Endothelial cell of umbilical vein (primary cell): ENCODE results near the gene BRAT1. TPM values are rescaled to one million over a fixed set of nuclear protein-coding genes. Genes with fewer than 3 reads are reported as not detected.

Experiments
- BruUV-seq: library from RNA; stranded (reverse); fragments of 400-500 nt; replicated peaks from 2 replicates; lab custom pipeline; 2021; lab: Mats Ljungman, UMichigan
- CTCF ChIA-PET: fragments of 300-600, 350-600 bp; sonication (Branson Sonifier 250); formaldehyde crosslinking; loops from one replicate; lab custom pipeline; 2021; ENCODE audit warnings: antibody characterized with exemption, inconsistent platforms; lab: Charles Lee
- POLR2A ChIA-PET: fragments of 300-600, 350-600 bp; sonication (Branson Sonifier 250); formaldehyde crosslinking; loops from one replicate; lab custom pipeline; 2021; ENCODE audit warnings: antibody characterized with exemption, inconsistent platforms; lab: Charles Lee
- DNase-seq: peaks from one replicate; pipeline ENCODE4 v3.0.0-alpha.2; 2011; ENCODE audit warnings: low read depth, low spot score
- FAIRE-seq: peaks from 2 replicates; lab custom pipeline; 2011; peaks lifted over from hg19 to GRCh38; lab: Jason Lieb, UNC
- H2AFZ ChIP-seq: 2 replicates; pipeline ENCODE4 v1.6.0; 2012; ENCODE audit warnings: low read depth, low read length, control low read depth, inconsistent platforms
- H3K27ac ChIP-seq: 2 replicates; pipeline ENCODE4 v1.5.1; 2011; ENCODE audit warnings: low read depth, mild to moderate bottlenecking, control low read depth, low read length, moderate library complexity; ENCODE audit not compliant: insufficient read depth
- H3K27me3 ChIP-seq, 2 experiments: 2 replicates each; pipeline versions ENCODE4 v1.6.0 to v1.6.1; 2011; ENCODE audit warnings: low read length in 2 of 2, mixed read lengths in 1 of 2; ENCODE audit not compliant: control insufficient read depth in 2 of 2, insufficient read depth in 2 of 2
- H3K36me3 ChIP-seq, 2 experiments: 2 replicates in 1 of 2; 3 replicates in 1 of 2; pipeline ENCODE4 v1.5.1; 2011; ENCODE audit warnings: low read length in 2 of 2, mild to moderate bottlenecking in 1 of 2, moderate library complexity in 1 of 2; ENCODE audit not compliant: control insufficient read depth in 2 of 2, insufficient read depth in 2 of 2; ENCODE audit errors: extremely low read depth in 1 of 2
- H3K4me1 ChIP-seq: 3 replicates; pipeline ENCODE4 v1.5.1; 2011; ENCODE audit warnings: mild to moderate bottlenecking, low read length; ENCODE audit not compliant: control insufficient read depth, insufficient read depth; ENCODE audit errors: extremely low read depth
- H3K4me2 ChIP-seq: 2 replicates; pipeline ENCODE4 v1.6.1; 2011; ENCODE audit warnings: low read length, control low read depth, mixed read lengths; ENCODE audit not compliant: insufficient read depth
- H3K4me3 ChIP-seq, 3 experiments: fragments of 200-600 bp in 1 of 3; sonication (generic), shearing (Covaris generic) in 1 of 3; replicated peaks in 1 of 3; 2 replicates each; pipeline ENCODE4 v1.5.1; 2011 to 2016; ENCODE audit warnings: control low read depth in 3 of 3, low read length in 3 of 3, mild to moderate bottlenecking in 2 of 3, inconsistent platforms in 1 of 3, low read depth in 1 of 3, moderate library complexity in 1 of 3; ENCODE audit not compliant: insufficient read depth in 1 of 3
- H3K79me2 ChIP-seq: 2 replicates; pipeline ENCODE4 v1.6.0; 2012; ENCODE audit warnings: low read length, inconsistent platforms; ENCODE audit not compliant: control insufficient read depth, insufficient read depth
- H3K9ac ChIP-seq: replicated peaks from 2 replicates; pipeline ENCODE3; 2011; ENCODE audit warnings: low read length, control low read depth; ENCODE audit not compliant: insufficient read depth; ENCODE audit errors: extremely low read depth
- H3K9me1 ChIP-seq: replicated peaks from 3 replicates; pipeline ENCODE4 v1.6.0; 2011; ENCODE audit warnings: mild to moderate bottlenecking, low read length; ENCODE audit not compliant: control insufficient read depth, insufficient read depth; ENCODE audit errors: extremely low read depth
- H3K9me3 ChIP-seq: replicated peaks from 2 replicates; pipeline ENCODE4 v1.5.1; 2012; ENCODE audit warnings: low read length, inconsistent platforms; ENCODE audit not compliant: control insufficient read depth, insufficient read depth
- H4K20me1 ChIP-seq: replicated peaks from 2 replicates; pipeline ENCODE3; 2011; ENCODE audit warnings: mild to moderate bottlenecking, low read length; ENCODE audit not compliant: control insufficient read depth, insufficient read depth; ENCODE audit errors: extremely low read depth
- EZH2 ChIP-seq: IDR thresholded peaks from 2 replicates; pipeline ENCODE4 v1.6.1; 2012; ENCODE audit warnings: borderline replicate concordance, low read depth, mild to moderate bottlenecking, moderate library complexity, low read length, inconsistent platforms; ENCODE audit not compliant: severe bottlenecking
- FOS ChIP-seq: IDR thresholded peaks from 2 replicates; pipeline ENCODE4 v1.6.1; 2011; ENCODE audit warnings: mild to moderate bottlenecking, low read length, moderate library complexity, borderline replicate concordance; ENCODE audit not compliant: insufficient read depth
- GATA2 ChIP-seq: IDR thresholded peaks from 2 replicates; pipeline ENCODE4 v1.7.0; 2011; ENCODE audit warnings: low read depth, mild to moderate bottlenecking, moderate library complexity, mixed read lengths, low read length; ENCODE audit not compliant: insufficient read length, insufficient read depth
- JUN ChIP-seq: IDR thresholded peaks from 2 replicates; pipeline ENCODE4 v1.6.1; 2011; ENCODE audit warnings: borderline replicate concordance, low read depth; ENCODE audit not compliant: insufficient read length, insufficient read depth
- MYC ChIP-seq: IDR thresholded peaks from one replicate; pipeline ENCODE4 v1.6.1; 2011; ENCODE audit warnings: mild to moderate bottlenecking, low read depth, low read length
- POLR2A ChIP-seq: IDR thresholded peaks from 2 replicates; pipeline ENCODE4 v1.6.1; 2012; ENCODE audit warnings: low read depth, mild to moderate bottlenecking, control low read depth, low read length
- POLR2AphosphoS5 ChIP-seq: IDR thresholded peaks from 2 replicates; pipeline ENCODE4 v1.6.1; 2012; ENCODE audit warnings: low read depth, mild to moderate bottlenecking, control low read depth, low read length, moderate library complexity; ENCODE audit not compliant: insufficient read depth
- dilution Hi-C: fragments of 300-500 bp; cut with MboI; formaldehyde crosslinking; loops from one replicate; pipeline ENCODE4 v1.15.0; 2019; ENCODE audit warnings: low sequenced_read_pairs; ENCODE audit not compliant: extremely low pct_ligation_motif_present
- intact Hi-C: fragments of 100-400 bp; cut with micrococcal nuclease; formaldehyde crosslinking; loops from one replicate; pipeline ENCODE4 v1.10.0; 2022
- polyA plus RNA-seq, 4 experiments: library from polyadenylated mRNA; depleted of rRNA in 3 of 4; stranded (reverse) in 3 of 4; unstranded in 1 of 4; fragments of >200 nt; gene quantifications; 2 replicates each; pipeline versions ENCODE4 v1.2.1 to v1.2.3, GENCODE V29; 2011 to 2012; ENCODE audit warnings: missing spikeins in 1 of 4
- total RNA-seq: library from RNA; stranded (reverse); gene quantifications from 2 replicates; pipeline ENCODE4 v1.2.3, GENCODE V29; 2021
- TF ChIP-seq, protein P1 (sequence below): IDR thresholded peaks from 2 replicates; pipeline ENCODE4 v1.6.1; 2011; ENCODE audit not compliant: insufficient read depth, insufficient read length
- TF ChIP-seq, protein P2 (sequence below), 2 donors: IDR thresholded peaks; 1 replicate in 1 of 2; 2 replicates in 1 of 2; pipeline ENCODE4 v1.5.1; 2011; ENCODE audit warnings: low read length in 2 of 2, mild to moderate bottlenecking in 2 of 2, moderate library complexity in 2 of 2, control low read depth in 1 of 2, inconsistent platforms in 1 of 2, low read depth in 1 of 2; ENCODE audit not compliant: insufficient read depth in 1 of 2; ENCODE audit errors: extremely low read depth in 1 of 2

Gene BRAT1
- total and polyA plus RNA-seq, 2 donors (not counting 3 experiments of a cell fraction or from before 2014, with no cell fraction given): 31.1 to 31.6 TPM

DNA sequence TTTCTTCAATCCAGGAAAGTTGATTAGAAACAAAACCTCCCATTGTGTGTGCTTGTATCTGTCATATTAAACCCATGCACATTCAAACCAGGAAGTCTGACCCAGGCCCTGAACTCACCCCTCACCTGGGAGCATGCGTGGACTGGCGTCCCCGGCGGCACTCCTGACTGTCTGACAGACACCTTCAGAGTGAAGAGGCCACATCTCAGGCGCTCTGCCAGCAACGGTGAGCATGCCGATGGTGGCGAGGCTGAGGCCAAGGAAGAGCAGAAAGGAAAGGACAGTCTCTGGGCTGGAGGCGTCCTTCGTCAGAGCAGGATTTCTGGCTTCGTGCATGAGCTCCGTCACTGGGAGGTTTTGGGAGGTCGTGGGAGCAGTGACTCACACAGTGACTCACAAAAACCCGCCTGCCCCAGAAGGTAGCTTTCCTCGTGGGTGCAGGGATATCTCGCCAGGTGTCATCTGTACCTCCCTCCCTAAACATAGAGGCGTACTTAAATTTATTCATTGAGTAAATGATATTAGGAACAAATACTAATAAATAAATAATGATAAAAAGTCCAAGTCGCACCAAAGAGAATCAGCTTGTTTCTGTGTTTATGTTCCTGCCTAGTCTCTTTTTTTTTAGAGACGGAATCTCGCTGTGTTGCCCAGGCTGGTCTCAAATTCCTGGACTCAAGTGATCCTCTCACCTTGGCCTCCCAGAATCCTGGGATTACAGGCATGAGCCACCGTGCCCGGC is 16.9 kb upstream of the BRAT1 start:
- no peaks in the 10 kb centered on the region for H3K9me3 ChIP-seq
- no peaks in the 10 kb centered on the region for H3K9me1 ChIP-seq
- H2AFZ ChIP-seq: no peak overlapping the region
- H3K4me3 ChIP-seq: no peak overlapping the region
- FAIRE-seq (no peak), DNase-seq (no peak)
- no peaks in the 10 kb centered on the region for H3K79me2 ChIP-seq
- TF ChIP-seq, protein P1, sequence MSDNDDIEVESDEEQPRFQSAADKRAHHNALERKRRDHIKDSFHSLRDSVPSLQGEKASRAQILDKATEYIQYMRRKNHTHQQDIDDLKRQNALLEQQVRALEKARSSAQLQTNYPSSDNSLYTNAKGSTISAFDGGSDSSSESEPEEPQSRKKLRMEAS: no peak
- TF ChIP-seq POLR2A (no peak), JUN (no peak), GATA2 (no peak), POLR2AphosphoS5 (no peak), FOS (no peak), EZH2 (no peak), MYC (no peak)
- TF ChIP-seq, protein P2, sequence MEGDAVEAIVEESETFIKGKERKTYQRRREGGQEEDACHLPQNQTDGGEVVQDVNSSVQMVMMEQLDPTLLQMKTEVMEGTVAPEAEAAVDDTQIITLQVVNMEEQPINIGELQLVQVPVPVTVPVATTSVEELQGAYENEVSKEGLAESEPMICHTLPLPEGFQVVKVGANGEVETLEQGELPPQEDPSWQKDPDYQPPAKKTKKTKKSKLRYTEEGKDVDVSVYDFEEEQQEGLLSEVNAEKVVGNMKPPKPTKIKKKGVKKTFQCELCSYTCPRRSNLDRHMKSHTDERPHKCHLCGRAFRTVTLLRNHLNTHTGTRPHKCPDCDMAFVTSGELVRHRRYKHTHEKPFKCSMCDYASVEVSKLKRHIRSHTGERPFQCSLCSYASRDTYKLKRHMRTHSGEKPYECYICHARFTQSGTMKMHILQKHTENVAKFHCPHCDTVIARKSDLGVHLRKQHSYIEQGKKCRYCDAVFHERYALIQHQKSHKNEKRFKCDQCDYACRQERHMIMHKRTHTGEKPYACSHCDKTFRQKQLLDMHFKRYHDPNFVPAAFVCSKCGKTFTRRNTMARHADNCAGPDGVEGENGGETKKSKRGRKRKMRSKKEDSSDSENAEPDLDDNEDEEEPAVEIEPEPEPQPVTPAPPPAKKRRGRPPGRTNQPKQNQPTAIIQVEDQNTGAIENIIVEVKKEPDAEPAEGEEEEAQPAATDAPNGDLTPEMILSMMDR (IDR thresholded peaks at IDR 0.05; ENCODE audit: extremely low read depth in 1 of 2, insufficient read depth in 1 of 2, low read depth in 1 of 2, low read length in 2 of 2): no peak
- H3K36me3 ChIP-seq: no peaks in the 10 kb centered on the region
- H3K4me2 ChIP-seq: no peak overlapping the region
- ChIA-PET POLR2A (no interaction called here), CTCF (interaction anchor here (0.7 to 2.2 kb wide), 3 partner anchors 51 to 109 kb away, joined by 3 to 6 read pairs (median 3); no protein-coding TSS in a partner anchor)
- intact Hi-C loops: loop anchor here (5.0 kb wide), 1 partner anchor 70 kb away; no protein-coding TSS in a partner anchor
- H3K27me3 ChIP-seq: no peaks in the 10 kb centered on the region
- no TSS peak for BruUV-seq
- H3K4me1 ChIP-seq: peaks cover 26% of the 10 kb centered on the region
- no peak overlapping the region for H3K9ac ChIP-seq
- H4K20me1 ChIP-seq: no peaks in the 10 kb centered on the region
- dilution Hi-C loops: no loop called here
- no peak overlapping the region for H3K27ac ChIP-seq
